ENCODE results near the gene PTPRD.

- TF ChIP-seq REST (IDR thresholded peaks at IDR 0.05; ENCODE audit: insufficient read depth in 1 of 2, low read depth in 2 of 2, low read length in 2 of 2) (no peak), TAF1 (IDR thresholded peaks at IDR 0.05; ENCODE audit: borderline replicate concordance, insufficient read depth, low read length) (no peak)
These were observed 829.1 kb downstream of the PTPRD start for GRCh38 chr9:9783711-9784110.

Data from PFSK-1 (cell line).